GM21717 (cell line): ENCODE data around the gene MYL5.
"Not testable (repeated sequence)": the region's sequence is repeated elsewhere in the genome, so short reads cannot be mapped to it uniquely, and the experiment has no call there.

Experiments
- ATAC-seq: cut with Tn5 transposase; IDR thresholded peaks from one replicate; pipeline ENCODE4 v1.9.1; 2021; ENCODE audit warnings: mild to moderate bottlenecking, moderate library complexity; ENCODE audit not compliant: unreplicated experiment

Gene MYL5

DNA sequence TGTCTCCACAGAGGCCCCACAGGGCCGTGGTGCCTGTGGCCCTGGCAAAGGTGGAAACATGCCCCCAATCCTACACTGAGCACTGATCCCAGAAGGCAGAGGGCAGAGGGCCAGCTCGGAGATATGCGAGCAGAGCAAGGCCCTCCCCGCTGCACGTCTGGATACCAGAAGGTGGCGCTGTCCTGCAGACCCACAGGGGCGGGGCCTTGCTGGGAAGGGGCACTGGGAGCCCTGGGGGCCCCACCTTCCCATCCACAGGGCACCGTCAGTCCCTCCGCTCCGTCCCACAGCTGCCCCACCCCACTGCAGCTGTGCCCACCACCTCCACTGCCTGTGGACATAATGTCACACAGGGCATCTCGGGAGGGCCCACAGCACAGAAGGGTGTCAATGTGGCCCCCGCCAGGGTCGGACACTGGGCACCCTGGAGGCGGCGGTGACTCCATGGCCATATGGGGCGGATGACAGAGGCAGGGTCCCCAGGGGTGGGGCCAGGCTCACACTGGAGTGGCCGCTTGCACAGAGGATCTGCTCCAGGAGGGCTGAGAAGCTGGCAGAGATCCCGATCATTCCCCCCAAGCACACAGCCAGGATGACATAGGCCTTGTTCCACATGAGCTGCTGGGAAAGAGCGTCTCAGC, 9.8 kb downstream of the MYL5 start:
- no peak for ATAC-seq

DNA sequence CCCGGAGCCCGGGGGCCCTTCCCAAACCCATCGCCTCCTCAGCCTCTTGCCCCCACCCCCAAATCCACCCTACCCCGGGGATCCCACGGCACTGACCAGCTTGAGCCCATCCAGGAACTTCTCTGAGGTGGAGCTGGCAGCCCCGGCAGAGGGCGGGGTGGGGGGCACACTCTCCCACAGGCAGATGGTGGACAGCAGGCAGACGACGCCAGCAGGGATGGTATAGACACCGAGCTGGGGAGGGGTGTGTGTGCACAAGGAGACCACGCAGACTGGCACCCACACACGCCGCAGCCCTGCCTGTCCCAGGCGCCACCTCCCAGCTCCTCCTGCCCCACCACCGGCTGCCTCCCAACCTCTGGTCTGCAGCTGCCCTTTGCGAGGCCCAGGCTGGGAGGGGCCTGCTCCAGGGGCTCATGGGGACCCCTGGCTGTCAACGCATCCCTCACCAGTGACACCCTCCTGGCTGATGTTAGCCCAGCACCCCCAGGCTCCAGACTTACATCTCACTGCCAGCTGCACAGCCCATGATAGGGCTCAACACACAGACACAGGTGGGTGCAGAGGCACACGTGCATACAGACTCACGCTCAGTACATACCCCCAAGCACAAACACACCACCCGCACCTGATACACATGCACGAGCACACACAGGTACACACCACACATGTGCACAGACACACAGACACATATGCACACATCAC, 10.4 kb downstream of the MYL5 start:
- no peak for ATAC-seq

GRCh38 chr4:685679-686412, 11.5 kb downstream of the MYL5 start:
- ATAC-seq: no peak

DNA sequence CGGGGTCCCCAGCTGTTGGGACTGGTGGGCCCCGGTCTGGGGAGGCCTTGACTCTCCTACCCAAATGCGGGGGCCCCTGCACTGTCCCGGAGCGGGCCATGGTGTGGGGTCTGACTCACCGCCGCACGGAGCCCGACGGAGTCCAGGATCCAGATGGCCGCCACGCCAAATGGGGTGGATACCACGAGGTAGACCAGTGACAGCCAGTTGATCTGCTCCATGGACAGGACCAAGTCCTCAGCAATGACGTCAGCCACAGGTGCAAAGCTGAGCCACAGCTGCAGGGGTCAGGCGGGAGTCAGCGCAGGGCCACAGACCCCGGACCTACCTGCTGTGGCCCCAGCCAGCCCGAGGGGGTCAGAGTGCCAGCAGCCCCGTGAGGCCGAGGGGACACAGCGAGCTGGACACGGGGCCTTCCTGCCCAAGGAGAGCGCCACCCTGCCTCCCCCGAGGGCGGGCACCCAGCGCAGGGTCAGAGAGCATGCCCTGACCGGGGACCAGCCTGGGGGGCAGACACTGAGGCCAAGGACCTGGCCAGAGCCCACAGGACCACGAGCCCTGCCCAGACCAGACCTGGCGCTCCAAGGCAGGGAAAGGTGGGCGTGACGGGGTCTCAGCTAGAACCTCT, 12.2 kb downstream of the MYL5 start:
- no peak for ATAC-seq

- ATAC-seq: no peak
These were observed 13.0 kb downstream of the MYL5 start for GRCh38 chr4:687048-687970.

- no peak for ATAC-seq
These were observed 13.9 kb downstream of the MYL5 start for GRCh38 chr4:687971-688853.

DNA sequence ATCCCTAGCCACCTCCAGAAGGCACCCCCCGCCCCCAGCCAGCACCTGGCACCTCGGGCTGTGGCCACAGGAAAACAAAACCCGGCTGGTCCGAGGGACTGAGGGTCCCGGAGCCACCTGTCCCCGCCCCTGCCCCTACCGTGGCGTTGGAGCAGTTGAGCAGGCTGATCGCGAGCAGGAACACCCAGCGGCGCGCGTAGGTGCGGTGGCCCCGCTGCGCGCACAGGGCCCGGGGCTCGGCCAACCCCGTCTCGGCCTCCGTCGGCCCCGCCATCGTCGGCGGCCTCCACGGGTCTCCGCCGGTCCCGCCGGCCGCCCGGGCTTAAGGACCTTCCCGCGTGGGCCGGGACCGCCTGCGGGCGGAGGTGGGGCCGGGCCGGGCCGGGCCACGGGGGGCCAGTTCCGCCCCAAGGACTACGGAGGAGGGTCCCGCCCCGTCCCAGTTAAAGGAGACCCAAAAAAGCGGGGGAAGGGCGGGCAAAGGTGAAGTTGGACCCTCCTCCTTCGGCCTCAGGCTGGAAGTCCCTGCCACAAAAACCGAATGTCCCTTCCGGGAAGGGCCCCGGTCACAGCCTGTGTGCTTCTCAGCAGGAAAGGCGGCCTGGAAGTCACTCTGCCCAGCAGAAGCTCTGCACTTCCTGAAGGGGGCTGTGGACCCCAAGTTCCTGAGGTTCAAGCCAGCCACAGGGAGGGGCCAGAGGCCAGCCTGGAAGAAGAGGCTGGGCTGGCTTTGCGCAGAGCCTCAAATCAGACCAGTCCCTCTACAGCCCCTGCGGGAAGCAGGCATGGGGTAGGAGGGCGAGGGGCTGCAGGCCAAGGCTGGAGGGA, 14.7 kb downstream of the MYL5 start, which contains the start of gene SLC49A3:
TSS of gene SLC49A3 (minus strand) at position 298 of the 828 bp plus-strand sequence. CDS start at position 274, 24 bp downstream.
- no peak for ATAC-seq

DNA sequence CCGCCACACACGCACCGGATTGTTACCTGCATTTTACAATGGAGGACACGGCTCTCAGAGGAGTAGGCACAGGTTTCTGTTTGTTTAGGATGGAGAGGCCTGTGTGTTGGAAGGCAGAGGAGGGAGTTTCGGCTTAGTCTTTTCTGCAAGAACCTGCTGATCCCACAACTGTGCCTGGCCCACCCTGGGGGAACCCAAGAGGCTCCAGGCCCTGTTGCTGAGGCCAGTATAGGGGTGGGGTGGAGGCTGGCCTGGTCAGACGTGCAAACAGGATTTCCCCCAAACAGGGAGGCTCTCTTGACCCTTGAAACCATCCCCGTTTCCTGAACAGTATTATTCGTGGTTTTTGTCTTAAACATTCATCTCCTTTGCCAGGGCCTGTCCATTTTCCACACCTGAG, 15.4 kb downstream of the MYL5 start:
- ATAC-seq: no peak

- ATAC-seq: no peak
These were observed 18.6 kb downstream of the MYL5 start for GRCh38 chr4:692771-693554.

GRCh38 chr4:694341-694940, 20.1 kb downstream of the MYL5 start:
- not testable (repeated sequence) for ATAC-seq

DNA sequence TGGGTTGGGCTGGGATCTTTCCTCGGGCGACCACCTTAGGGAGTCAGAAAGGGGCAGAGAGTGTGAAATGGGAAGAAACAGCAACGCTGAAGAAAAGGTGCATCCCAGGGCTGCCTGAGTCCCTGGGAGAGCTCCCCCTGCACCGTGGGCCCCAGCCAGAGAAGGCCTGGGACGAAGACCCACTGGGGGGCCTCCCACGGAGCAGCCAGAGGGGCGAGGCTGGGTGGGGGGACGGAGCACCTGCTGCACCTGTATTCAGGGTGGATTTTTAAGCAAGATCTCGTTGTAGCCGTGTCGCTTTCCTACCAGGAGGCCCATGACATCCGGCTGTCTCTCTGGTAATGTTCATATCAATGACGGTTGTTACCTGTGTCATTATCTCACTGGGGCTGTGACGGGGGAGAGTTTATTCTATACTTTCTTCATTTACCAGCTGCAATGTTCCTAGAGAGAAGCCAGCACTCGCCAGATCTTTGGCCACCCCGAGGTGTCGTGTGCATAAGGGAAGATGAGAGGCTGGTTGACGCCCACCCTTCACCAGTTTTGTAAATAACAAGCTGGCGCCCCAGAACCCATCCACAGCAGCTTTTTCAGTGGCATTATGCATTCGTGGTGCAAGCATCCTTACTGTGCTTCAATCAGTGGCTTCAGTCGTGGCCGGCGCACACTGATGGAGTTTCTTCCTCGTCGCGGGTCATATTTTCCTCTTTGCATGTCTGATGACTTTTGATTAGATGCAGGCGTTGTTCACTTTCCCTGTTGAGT, 25.7 kb downstream of the MYL5 start:
- ATAC-seq: no peak

DNA sequence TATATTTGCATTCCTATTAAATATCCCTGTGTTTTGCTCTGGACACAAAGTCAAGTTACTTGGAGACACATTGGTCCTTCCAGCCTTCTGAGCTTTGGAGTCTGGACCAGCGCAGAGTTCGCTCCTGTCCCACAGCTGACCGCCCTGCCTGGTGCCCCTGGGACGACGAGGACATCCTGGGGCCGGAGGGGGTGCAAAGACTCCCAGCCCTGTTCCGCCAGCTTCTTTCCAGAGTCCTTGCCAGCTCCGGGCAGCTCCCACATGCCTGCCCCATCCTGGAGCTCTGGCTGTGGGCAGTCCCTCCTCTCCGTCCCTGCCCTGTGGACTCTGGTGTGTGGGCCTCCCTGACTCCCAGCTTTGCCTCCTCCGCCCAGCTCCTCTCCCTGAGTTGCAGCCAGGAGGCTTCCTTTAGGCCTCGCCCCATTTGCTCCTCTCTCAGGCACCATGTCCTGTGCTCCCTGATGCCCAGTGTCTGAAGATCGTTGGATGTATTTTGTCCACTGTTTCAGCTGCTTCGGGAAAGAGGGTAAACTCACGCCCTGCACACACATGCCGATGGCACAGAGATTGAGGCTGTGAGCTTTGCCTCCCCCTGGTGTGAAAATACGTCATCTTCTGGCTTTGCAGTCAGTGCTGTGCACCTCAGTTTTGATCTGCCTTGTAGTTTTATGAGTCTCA, 26.4 kb downstream of the MYL5 start:
- ATAC-seq: no peak

GRCh38 chr4:702618-703048, 28.3 kb downstream of the MYL5 start:
- ATAC-seq: no peak

DNA sequence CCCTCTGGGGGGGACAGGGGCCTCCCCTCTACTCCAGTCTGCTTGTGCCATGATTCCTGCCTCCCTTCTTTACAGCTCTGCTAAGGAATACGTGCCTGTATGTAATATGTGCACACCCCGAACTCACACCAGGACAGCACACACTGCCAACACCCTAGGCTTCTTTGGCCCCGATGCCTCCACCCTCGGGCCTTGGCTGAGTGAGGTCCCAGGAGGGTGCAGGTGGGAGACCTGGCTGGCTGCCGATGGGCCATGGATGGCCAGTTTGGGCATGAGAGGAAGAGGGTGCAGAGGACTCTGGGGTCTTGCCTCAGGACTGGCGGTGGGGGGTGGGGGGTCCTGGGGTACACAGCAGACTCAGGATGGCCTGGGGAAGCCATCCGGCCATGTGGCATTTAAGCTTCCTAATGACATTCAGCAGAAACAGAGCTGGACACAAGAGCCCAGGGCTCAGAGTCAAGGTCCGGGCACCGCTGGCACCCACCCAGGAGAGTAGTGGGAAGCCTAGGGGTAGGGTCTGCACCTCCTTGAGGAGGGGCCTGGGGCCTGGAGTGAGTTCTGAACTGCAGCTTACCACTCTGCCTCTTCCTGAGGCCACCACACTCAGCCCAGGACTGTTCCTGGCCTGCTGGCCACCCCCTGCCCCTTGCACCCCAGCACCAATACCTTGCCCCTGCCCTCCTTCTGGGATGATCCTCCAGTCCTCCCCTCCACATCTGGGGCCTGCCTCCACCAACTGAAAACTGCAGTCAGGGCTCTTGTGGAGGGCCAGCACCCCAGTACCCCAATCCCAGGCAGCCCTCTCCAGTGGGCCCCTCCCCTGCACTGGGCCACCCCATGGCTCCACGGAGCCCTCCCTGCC, 29.2 kb downstream of the MYL5 start:
- ATAC-seq: no peak
